ENCODE measurements around the gene UBASH3A. TPM values are rescaled to one million over a fixed set of nuclear protein-coding genes. Genes with fewer than 3 reads are reported as not detected.

UBASH3A gene
- polyA plus RNA-seq, 1 of the 3 experiments (the other 2 are of a cell fraction), result not detected

DNA sequence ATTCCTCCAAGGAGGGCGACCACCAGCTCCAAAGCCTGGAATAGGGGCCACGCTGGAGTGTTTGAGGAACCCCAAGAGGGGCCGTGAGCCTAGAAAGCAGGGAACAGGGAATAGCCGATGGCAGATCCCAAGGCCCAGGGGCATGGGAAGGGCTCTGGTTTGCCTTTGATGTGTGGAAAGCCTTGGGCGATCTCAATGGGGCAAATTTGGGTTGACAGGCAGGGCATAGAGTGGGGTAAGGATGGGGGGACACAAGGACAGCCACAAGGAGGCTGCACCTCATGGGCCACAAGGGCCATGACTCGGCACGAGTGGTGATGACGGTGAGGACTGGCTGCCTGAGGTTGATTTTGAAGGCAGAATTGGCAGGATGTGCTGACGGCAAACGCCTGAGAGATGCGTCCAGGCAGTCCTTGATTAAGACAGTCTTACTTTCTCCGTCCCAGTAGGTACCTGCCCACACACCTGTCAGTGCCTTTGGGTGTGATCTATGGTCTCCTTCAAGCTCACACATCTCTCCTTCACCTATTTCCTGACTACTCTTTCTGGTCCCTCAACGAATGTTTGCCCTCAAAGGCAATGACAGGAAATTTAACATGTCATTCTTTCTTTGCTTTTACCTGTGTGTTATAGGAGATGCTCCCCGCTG lies 5.8 kb upstream of the UBASH3A start:
- no peaks in the 10 kb centered on the region for H3K27me3 ChIP-seq (ENCODE audit: insufficient read depth)
- H3K4me2 ChIP-seq, result no peak overlapping the region
- 43% methylated on average over 11 of the region's 14 CpGs for WGBS (ENCODE audit: low lambda C conversion rate)
- H3K36me3 ChIP-seq (replicated peaks in 1 of 2; ENCODE audit: control insufficient read depth in 1 of 2, insufficient read depth in 2 of 2, low read length in 1 of 2), result no peaks in the 10 kb centered on the region
- no peak overlapping the region for H3K4me3 ChIP-seq (ENCODE audit: low read depth in 2 of 2, low read length in 1 of 2)
- no peak overlapping the region for H3K9ac ChIP-seq
- no peaks in the 10 kb centered on the region for H3K4me1 ChIP-seq (ENCODE audit: control insufficient read depth in 1 of 2, insufficient read depth in 2 of 2, low read depth in 1 of 2, low read length in 1 of 2)
- no peaks in the 10 kb centered on the region for H3K79me2 ChIP-seq (ENCODE audit: insufficient read depth)
- POLR2A ChIA-PET, result no interaction called here
- DNase-seq, result no peak
- no peak overlapping the region for H3K27ac ChIP-seq (ENCODE audit: low read depth in 2 of 2, low read length in 1 of 2)
- TF ChIP-seq, protein P1, sequence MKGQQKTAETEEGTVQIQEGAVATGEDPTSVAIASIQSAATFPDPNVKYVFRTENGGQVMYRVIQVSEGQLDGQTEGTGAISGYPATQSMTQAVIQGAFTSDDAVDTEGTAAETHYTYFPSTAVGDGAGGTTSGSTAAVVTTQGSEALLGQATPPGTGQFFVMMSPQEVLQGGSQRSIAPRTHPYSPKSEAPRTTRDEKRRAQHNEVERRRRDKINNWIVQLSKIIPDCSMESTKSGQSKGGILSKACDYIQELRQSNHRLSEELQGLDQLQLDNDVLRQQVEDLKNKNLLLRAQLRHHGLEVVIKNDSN (IDR thresholded peaks at IDR 0.05; ENCODE audit: borderline replicate concordance, low read depth), result no peak
- TF ChIP-seq EP300 (IDR thresholded peaks at IDR 0.05; ENCODE audit: borderline replicate concordance in 1 of 2, low read depth in 1 of 2, low read length in 1 of 2) (no peak), RCOR1 (IDR thresholded peaks at IDR 0.05; ENCODE audit: low read length) (no peak), EZH2phosphoT487 (IDR thresholded peaks at IDR 0.05; ENCODE audit: borderline replicate concordance, low read depth) (no peak), NRF1 (IDR thresholded peaks at IDR 0.05; ENCODE audit: low read depth, low read length) (no peak)
- TF ChIP-seq, protein P2, sequence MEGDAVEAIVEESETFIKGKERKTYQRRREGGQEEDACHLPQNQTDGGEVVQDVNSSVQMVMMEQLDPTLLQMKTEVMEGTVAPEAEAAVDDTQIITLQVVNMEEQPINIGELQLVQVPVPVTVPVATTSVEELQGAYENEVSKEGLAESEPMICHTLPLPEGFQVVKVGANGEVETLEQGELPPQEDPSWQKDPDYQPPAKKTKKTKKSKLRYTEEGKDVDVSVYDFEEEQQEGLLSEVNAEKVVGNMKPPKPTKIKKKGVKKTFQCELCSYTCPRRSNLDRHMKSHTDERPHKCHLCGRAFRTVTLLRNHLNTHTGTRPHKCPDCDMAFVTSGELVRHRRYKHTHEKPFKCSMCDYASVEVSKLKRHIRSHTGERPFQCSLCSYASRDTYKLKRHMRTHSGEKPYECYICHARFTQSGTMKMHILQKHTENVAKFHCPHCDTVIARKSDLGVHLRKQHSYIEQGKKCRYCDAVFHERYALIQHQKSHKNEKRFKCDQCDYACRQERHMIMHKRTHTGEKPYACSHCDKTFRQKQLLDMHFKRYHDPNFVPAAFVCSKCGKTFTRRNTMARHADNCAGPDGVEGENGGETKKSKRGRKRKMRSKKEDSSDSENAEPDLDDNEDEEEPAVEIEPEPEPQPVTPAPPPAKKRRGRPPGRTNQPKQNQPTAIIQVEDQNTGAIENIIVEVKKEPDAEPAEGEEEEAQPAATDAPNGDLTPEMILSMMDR (IDR thresholded peaks at IDR 0.05), result no peak
- CTCF ChIA-PET, result interaction anchor here (1.1 kb wide), 1 partner anchor 16 kb away, joined by 3 read pairs; no protein-coding TSS in a partner anchor
- H3F3A ChIP-seq (replicated peaks; ENCODE audit: insufficient read depth), result no peaks in the 10 kb centered on the region
- H3K9me2 ChIP-seq, result no peaks in the 10 kb centered on the region
- no peaks in the 10 kb centered on the region for H4K20me1 ChIP-seq (ENCODE audit: insufficient read depth)
- H2AFZ ChIP-seq (ENCODE audit: low read depth), result no peak overlapping the region
- H3K9me3 ChIP-seq, result no peaks in the 10 kb centered on the region

DNA sequence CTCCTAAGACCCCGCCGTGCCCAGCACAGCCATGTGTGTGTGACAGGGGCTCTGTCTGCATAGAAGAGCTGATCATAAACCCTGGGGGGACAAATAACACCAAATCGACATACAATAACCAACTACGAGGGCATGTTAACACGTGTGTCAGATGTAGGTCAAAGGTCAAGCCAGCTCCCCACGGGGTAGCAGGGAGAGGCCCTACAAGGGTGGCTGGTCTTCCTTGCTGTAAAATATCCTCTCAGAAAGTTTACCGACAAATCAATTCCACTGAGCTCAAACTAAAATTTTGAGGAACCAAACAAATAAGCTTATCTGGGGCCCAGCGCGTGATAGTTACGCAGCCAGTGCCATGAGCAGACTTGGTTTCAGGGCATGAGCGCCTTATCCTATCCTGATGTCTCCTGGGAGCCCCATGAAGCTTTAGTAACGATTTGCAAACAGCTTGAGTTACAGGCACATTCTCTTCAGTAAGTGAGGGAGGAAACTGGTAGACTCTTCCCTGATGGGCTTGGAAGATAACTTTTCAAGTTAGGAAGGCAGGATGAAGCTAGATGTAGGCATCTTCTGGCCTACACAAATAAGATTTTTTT lies 5.2 kb upstream of the UBASH3A start:
- DNase-seq, result no peak
- Histone ChIP-seq H3K36me3 (replicated peaks in 1 of 2; ENCODE audit: control insufficient read depth in 1 of 2, insufficient read depth in 2 of 2, low read length in 1 of 2) (no peaks in the 10 kb centered on the region), H3K27ac (ENCODE audit: low read depth in 2 of 2, low read length in 1 of 2) (no peak overlapping the region), H3K4me2 (no peak overlapping the region), H3K27me3 (ENCODE audit: insufficient read depth) (no peaks in the 10 kb centered on the region), H3K9ac (no peak overlapping the region), H2AFZ (ENCODE audit: low read depth) (no peak overlapping the region), H4K20me1 (ENCODE audit: insufficient read depth) (no peaks in the 10 kb centered on the region), H3K4me1 (ENCODE audit: control insufficient read depth in 1 of 2, insufficient read depth in 2 of 2, low read depth in 1 of 2, low read length in 1 of 2) (no peaks in the 10 kb centered on the region), H3K9me2 (no peaks in the 10 kb centered on the region), H3K9me3 (no peaks in the 10 kb centered on the region), H3F3A (replicated peaks; ENCODE audit: insufficient read depth) (no peaks in the 10 kb centered on the region), H3K79me2 (ENCODE audit: insufficient read depth) (no peaks in the 10 kb centered on the region), H3K4me3 (ENCODE audit: low read depth in 2 of 2, low read length in 1 of 2) (no peak overlapping the region)
- WGBS (ENCODE audit: low lambda C conversion rate), result 50% methylated on average over 12 of the region's 12 CpGs
- CTCF ChIA-PET, result interaction anchor here (1.1 kb wide), 1 partner anchor 16 kb away, joined by 3 read pairs; no protein-coding TSS in a partner anchor
- POLR2A ChIA-PET, result no interaction called here
- TF ChIP-seq TEAD4 (IDR thresholded peaks at IDR 0.05; ENCODE audit: borderline replicate concordance, insufficient read depth) (no peak), RCOR1 (IDR thresholded peaks at IDR 0.05; ENCODE audit: low read length) (no peak), RAD21 (IDR thresholded peaks at IDR 0.05; ENCODE audit: low read length) (no peak), FOXJ3 (CRISPR knock-in tag; IDR thresholded peaks at IDR 0.05) (no peak), FOSL2 (IDR thresholded peaks at IDR 0.05; ENCODE audit: borderline replicate concordance, low read depth) (no peak), CHD2 (IDR thresholded peaks at IDR 0.05; ENCODE audit: low read length, partially characterized antibody) (no peak), EZH2phosphoT487 (IDR thresholded peaks at IDR 0.05; ENCODE audit: borderline replicate concordance, low read depth) (no peak), GATA2 (CRISPR knock-in tag; IDR thresholded peaks at IDR 0.05) (no peak), FOXM1 (IDR thresholded peaks at IDR 0.05; ENCODE audit: low read depth) (no peak), TAF1 (IDR thresholded peaks at IDR 0.05; ENCODE audit: borderline replicate concordance, low read depth, low read length) (no peak), TCF12 (IDR thresholded peaks at IDR 0.05) (no peak), YY1 (IDR thresholded peaks at IDR 0.05; ENCODE audit: low read depth) (no peak), NRF1 (IDR thresholded peaks at IDR 0.05; ENCODE audit: low read depth, low read length) (no peak), GABPA (IDR thresholded peaks at IDR 0.05; ENCODE audit: low read depth) (no peak), SMC3 (IDR thresholded peaks at IDR 0.05; ENCODE audit: low read depth, low read length) (no peak)
- TF ChIP-seq, protein P3, sequence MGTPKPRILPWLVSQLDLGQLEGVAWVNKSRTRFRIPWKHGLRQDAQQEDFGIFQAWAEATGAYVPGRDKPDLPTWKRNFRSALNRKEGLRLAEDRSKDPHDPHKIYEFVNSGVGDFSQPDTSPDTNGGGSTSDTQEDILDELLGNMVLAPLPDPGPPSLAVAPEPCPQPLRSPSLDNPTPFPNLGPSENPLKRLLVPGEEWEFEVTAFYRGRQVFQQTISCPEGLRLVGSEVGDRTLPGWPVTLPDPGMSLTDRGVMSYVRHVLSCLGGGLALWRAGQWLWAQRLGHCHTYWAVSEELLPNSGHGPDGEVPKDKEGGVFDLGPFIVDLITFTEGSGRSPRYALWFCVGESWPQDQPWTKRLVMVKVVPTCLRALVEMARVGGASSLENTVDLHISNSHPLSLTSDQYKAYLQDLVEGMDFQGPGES (IDR thresholded peaks at IDR 0.05; ENCODE audit: low read depth, low read length), result no peak
- TF ChIP-seq, protein P4, sequence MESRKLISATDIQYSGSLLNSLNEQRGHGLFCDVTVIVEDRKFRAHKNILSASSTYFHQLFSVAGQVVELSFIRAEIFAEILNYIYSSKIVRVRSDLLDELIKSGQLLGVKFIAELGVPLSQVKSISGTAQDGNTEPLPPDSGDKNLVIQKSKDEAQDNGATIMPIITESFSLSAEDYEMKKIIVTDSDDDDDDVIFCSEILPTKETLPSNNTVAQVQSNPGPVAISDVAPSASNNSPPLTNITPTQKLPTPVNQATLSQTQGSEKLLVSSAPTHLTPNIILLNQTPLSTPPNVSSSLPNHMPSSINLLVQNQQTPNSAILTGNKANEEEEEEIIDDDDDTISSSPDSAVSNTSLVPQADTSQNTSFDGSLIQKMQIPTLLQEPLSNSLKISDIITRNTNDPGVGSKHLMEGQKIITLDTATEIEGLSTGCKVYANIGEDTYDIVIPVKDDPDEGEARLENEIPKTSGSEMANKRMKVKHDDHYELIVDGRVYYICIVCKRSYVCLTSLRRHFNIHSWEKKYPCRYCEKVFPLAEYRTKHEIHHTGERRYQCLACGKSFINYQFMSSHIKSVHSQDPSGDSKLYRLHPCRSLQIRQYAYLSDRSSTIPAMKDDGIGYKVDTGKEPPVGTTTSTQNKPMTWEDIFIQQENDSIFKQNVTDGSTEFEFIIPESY (IDR thresholded peaks at IDR 0.05; ENCODE audit: borderline replicate concordance, low read depth), result no peak
